ENCODE results near the gene CBX5. TPM values are rescaled to one million over a fixed set of nuclear protein-coding genes. Genes with fewer than 3 reads are reported as not detected.

The CBX5 gene
- total and polyA plus RNA-seq, 9 of the 15 experiments (the other 6 are each of a cell fraction or from before 2014, with no cell fraction given): 32.6 to 102 (median 59.2) TPM

DNA sequence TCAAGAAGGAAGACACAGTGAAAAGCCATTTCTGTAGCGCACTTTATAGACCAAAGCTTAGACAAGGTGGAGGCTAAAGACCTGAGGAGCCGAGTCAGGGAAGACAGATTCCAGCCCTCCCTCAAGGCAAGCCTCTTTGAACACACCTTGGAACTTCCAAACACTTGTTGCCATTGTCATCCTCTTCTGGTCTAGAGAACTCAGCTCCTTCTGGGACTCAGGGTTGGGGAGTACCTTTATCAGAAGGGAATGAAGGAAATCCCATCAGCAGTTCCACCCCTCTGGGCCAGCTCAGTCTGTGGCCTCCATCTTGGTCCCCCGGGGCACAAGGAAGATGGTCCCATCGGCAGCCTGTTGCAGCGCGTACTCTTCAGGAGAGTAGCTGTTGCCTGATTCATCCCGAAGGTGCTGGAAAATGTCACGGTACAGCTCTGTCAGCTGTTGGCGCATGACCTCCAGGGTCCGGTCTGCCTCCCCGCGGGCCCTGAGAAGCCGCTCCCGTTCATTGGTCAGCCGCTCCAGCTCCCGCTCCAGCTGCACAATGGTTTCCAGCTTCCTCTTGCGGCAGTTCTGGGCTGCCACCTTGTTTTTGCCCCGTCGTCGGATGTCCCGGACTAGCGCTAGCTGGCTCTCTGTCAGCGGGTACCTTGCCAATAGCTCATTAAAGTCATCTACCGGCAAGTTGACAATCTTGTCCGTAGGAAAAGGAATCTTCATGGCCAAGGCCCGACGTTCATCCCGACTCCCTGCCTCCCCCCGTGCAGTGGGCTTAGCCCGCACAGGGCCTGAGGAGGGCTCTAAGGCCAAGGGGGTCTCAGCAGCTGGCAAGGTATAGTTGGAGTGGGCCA is 12.4 kb upstream of the CBX5 start (continued):
- TF ChIP-seq, protein P1, sequence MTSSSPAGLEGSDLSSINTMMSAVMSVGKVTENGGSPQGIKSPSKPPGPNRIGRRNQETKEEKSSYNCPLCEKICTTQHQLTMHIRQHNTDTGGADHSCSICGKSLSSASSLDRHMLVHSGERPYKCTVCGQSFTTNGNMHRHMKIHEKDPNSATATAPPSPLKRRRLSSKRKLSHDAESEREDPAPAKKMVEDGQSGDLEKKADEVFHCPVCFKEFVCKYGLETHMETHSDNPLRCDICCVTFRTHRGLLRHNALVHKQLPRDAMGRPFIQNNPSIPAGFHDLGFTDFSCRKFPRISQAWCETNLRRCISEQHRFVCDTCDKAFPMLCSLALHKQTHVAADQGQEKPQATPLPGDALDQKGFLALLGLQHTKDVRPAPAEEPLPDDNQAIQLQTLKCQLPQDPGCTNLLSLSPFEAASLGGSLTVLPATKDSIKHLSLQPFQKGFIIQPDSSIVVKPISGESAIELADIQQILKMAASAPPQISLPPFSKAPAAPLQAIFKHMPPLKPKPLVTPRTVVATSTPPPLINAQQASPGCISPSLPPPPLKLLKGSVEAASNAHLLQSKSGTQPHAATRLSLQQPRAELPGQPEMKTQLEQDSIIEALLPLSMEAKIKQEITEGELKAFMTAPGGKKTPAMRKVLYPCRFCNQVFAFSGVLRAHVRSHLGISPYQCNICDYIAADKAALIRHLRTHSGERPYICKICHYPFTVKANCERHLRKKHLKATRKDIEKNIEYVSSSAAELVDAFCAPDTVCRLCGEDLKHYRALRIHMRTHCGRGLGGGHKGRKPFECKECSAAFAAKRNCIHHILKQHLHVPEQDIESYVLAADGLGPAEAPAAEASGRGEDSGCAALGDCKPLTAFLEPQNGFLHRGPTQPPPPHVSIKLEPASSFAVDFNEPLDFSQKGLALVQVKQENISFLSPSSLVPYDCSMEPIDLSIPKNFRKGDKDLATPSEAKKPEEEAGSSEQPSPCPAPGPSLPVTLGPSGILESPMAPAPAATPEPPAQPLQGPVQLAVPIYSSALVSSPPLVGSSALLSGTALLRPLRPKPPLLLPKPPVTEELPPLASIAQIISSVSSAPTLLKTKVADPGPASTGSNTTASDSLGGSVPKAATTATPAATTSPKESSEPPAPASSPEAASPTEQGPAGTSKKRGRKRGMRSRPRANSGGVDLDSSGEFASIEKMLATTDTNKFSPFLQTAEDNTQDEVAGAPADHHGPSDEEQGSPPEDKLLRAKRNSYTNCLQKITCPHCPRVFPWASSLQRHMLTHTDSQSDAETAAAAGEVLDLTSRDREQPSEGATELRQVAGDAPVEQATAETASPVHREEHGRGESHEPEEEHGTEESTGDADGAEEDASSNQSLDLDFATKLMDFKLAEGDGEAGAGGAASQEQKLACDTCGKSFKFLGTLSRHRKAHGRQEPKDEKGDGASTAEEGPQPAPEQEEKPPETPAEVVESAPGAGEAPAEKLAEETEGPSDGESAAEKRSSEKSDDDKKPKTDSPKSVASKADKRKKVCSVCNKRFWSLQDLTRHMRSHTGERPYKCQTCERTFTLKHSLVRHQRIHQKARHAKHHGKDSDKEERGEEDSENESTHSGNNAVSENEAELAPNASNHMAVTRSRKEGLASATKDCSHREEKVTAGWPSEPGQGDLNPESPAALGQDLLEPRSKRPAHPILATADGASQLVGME (CRISPR knock-in tag; IDR thresholded peaks at IDR 0.05): no peak
